ENCODE measurements around the gene ZNF366.
"Not testable (repeated sequence)": the region's sequence is repeated elsewhere in the genome, so short reads cannot be mapped to it uniquely, and the experiment has no call there.

The ZNF366 gene

DNA sequence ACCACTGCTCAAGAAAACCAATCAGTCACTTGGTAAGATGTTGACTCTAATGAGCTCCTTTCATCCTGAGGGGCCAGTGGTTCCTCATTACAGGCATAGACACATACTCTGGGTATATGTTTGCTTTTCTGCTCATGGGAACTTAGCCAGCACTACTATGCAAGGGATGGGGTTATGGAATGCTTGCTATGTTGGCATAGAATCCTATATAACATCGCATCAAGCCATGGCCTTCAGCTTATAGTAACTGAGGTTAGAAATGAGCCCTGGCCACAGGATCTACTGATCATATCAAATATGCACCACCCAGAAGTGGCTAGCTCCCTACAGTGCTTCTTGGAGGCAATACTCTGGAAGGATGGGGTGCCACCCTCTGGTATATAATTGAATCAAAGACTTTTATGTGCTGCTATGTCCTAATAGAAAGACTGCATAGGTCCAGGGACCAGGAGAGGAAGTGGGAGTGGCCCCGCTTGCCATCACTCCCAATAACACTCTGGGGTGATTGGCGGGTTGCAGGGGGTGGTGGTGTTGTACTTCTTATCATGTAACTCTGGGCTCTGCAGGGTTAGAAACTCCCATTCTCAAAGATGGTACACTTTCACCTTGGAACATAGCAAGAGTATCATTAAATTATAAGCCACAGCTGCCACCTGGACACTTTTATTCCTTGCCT, 70.3 kb downstream of the ZNF366 start:
- DNase-seq = no peak

DNA sequence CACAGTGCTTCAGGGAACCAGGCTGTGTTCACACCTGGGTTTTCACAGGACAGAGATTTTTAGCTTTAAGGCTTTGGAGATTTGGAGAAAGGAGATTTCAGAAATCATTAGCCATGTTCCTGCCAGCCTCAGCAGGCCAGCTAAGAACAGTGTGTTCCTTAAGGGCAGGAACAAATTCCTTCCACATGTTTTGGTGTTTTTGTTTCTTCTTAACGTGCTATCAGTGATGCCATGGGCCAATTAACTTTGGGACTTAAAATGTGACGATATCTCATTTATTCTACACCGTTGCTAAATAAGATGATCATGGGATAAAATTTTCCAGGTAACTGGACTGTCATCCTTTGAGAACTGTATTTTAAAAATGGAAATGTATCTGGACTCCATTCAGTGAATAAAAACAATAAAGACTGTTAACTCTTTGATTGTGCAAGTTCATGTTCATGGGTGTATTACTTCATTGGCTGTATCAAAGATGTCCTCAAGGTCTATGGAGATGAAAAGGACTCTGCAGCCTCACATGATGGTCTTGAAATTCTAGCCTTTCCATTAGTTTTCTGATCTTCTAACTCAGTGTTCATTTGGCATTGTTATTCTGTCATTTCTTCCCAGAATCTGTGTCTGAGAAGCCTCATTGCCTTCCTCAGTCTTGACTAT, 72.3 kb downstream of the ZNF366 start:
- DNase-seq = no peak

DNA sequence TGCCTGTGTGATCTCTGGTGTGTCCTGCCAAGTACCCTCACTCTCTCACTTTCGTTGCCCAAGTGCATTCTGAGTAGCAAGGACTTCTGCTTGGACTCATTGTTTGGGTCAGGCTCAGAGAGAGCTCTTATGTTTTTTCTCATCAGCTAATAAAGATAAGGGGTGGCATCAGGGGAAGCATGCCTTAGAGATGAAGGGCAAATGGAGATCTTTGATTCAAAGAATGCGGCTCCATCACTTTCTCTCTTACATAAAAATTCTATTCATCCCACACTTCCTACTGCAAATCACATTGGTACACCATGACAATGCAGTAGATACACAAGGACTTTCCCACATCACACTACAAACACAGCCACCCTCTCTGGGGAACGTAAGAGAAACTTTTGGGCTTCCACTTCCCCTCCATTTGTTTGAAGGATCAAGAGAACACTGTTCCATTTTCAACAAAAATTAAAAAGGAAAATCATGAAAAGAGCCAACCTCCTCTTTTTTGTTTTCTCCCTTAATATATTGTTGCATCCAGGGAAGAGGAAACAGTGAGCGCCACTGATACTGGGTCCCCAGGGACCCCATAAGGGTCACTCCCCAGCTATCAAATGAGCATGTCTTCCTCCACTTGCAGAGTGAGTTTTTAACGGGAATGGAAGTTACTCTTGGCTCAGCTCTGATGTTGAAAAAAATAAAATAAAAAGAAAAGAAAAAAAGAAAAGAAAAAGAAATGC, 73.0 kb downstream of the ZNF366 start:
- no peak for DNase-seq

DNA sequence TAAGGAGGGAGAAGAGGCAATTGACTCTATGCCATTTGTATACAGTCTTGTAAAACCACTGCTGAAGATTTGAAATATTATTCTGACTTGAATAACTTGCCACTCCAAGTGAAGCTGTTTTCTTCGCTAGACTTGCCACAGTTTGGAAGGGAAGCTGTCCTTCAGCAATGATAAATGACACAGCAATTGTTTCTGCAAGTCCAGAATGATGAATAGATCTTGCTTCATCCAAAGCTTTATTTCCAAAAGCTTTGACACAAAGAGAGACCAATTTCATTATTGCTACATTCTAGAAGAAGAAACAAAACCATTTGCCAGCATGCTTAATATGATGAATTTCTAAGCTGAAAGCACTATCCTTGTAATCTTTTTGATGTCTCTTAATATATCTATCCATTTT, 73.7 kb downstream of the ZNF366 start:
- DNase-seq = no peak

DNA sequence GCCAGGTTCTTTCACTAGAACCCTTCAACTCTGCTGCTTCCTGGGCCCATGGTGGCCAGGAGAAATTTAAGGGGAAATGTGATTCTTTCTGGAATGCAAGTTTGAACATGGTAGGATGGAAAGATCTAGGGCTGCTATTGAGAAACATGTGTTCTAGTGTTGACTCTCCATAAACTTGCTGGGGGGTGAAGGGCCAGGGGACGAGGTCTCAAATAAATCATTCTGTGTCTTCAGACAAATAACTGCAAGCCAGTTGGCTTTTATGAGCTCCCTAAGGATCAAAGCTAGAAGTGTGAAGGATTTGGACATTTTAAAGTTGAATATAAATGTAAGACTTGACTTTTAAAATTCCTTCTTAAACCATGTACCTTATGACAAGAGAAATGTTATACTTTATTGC, 78.5 kb downstream of the ZNF366 start:
- DNase-seq = no peak

DNA sequence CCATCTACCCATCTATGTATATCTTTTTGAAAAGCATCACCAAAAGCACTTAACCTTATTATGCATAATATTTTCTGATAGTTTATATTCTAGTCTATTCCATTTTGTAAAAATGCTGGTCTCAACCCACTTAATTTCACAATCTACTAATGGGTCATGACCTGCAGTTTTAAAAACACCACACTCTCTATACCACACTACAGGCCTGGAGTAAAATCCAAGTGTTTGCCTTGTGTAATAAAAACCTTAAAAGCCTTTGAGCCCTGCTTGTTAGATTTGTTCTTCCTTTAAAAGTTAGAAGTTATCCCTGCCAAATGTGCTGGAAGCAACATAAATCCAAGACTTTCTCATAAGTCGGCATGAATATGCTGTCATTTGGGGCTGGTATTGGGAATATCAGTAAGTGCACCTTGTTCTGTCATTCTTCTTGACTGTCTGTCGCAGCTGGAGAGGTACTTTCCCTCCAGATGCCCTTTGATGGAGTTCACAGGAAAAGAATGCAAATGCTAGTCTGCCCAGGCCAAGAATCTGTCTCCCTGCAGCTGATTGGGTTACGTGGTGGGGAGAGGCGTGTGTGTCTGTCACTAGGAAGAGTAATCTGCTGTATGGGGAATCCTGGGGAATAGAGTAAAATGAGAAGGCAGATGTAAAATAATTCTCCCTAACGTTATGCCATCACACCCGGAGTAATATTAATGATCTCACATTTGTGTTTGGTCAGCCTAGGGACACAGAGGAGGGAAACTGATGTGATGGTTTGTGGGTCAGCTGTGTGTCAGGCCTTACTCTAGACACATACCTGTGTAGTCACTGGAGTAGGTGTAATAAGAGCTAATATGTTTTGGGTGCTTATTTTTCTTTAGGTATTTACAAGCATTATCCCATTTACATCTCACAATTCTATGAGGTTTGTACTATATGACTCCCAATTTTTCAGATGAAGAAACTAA, 79.4 kb downstream of the ZNF366 start:
- DNase-seq = no peak

DNA sequence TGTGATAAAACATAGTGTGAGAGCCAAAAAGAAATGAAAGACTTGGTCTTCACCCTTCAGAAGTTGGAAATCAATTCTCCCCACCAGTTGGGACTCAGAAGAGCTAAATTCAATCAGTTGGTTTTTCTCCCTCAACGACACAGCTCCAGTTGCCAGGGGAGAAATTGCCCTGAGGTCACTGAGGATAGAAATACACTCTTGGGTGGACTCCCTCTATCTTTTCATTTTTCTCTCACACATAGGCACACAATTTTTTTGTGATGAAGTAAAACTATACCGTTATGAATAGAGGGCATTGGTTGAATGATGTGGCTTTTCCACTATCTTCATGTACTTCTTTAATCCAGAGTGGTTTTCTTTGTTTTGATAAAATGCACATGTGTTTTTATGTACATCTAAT, 80.2 kb downstream of the ZNF366 start:
- no peak for DNase-seq

DNA sequence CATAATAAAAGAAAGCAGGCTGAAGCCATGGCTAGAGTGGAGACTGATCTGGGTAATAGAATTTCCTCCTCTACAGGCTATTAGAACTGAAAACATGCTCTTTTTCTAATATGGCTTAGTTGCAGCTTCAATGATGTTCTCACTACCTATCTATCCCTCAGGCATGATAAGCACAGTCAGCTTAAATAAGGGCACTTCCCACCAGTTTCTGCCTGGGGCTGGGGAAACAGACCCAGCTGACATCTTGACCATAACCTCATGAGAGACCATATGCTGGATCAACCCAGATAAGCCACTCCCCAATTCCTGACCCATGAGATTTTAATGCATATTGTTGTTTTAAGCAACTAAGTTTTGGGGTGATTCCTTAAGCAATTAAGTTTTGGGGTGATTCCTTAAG, 81.2 kb downstream of the ZNF366 start:
- no peak for DNase-seq

DNA sequence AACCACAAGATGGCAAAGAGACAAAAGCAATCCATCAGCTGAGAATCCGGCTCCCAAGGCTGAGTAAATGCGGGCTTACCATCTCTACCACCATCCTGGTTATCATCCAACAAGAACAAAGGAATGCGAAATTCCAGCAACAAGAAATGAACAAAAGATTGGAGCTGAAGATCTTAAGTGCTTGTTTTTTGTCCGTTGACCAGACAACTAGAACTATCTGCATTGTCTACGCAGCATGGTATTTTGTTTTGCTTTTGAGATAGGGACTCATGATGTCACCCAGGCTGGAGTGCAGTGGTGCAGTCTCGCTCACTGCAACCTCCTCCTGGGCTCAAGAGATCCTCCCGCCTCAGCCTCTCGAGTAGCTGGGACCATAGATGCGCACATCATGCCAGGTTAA, 88.9 kb downstream of the ZNF366 start:
- no peak for DNase-seq

DNA sequence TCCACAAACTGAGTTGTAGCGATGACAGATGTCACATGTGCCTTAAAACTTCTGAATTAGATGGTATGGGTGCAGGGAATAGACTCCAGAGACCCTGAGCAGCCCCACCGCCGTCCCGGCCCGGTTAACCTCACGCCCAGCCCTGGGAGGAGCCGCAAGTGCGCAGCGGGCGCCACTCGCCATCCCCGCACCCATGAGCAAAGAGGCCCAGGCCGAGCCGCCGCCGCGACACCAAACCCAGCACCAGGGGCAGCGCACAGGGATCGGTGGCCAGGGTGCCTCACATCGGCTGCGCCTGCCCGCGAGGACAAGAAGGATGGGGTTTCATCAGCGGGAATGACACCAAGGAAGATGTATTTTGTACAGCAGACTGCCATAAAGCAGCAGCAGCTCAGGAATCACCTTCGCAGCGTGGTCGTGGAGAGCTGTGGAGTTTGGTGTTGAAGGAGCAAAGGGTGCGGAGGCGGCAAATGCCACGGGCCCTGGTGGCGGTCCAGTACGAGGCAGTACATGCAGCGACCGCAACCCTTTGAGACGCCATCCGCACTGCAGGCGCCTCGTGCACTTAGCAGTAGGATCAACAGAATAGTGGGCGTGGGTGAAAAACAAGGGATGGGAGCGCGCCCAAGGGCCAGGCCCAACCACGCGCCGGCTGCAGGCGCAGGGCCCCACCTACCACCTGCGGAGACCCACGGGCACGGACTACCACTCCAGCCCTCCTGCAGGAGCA, 89.7 kb downstream of the ZNF366 start:
- no peak for DNase-seq

DNA sequence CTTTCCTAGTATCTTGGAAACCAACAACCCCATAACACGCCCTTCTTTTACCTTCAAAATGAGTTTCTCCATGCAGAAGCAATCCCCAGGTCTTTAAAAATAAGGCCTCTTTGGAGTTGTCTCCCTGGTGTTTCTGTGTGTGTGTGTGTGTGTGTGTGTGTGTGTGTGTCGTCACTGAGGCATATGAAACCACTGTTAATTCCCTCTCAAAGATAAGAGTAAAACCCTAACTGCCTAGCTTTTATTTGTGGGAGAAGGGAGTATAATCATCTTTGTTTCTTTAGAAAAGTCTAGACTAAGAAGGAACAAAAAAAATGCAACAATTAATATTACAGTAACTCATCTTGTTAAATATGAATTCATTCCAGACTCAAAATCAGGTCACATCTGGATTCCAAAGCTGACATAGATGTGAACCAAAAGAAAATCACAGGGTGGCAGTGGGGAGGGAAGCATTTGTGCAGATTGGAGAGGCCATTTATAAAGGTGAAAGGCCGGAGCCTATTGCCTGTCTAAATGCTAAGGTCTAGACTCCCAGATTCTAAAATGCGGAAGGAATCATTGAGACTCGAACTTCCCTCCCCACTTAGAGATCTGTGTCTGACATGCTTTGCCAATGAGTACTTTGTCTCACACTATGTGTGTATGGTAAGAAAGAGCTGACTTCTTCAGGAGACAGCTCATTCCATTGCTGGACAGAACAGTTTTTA, 91.4 kb downstream of the ZNF366 start:
- no peak for DNase-seq

DNA sequence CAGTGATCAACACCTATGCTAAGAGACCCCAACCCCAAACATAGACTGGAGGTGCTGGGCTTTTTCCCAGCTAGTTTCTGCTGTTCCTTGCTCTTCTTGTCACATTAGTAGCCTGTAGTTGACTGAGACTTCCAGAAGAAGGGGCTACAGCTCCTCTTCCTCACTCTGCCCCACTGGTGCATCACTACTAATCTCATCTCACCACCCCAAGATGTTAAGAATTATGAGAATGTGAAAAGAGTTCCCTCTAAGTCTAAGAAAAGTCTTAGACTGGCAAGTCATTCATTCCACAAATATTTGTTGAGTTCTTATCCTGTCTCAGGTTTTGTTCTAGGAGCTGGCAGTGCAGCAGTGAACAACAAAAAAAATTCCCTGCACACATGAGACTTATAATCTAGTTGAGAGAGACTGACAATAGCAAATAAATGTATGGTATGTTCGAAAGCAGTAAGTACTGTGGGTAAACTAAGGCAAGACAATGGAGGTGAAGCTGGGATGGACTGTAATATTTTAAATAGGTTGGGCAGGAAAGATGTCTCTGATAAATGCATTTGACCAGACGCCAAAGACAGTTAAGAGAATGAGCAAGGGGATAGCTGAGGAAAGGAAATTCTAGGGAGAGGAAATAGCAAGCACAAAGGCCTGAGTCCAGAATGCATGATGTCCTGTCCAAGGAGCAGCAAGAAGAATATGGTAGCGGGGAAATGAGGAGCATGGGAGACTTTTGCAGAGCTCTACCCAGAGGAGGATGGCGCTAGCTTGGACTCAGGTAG, 94.7 kb downstream of the ZNF366 start:
- no peak for DNase-seq

DNA sequence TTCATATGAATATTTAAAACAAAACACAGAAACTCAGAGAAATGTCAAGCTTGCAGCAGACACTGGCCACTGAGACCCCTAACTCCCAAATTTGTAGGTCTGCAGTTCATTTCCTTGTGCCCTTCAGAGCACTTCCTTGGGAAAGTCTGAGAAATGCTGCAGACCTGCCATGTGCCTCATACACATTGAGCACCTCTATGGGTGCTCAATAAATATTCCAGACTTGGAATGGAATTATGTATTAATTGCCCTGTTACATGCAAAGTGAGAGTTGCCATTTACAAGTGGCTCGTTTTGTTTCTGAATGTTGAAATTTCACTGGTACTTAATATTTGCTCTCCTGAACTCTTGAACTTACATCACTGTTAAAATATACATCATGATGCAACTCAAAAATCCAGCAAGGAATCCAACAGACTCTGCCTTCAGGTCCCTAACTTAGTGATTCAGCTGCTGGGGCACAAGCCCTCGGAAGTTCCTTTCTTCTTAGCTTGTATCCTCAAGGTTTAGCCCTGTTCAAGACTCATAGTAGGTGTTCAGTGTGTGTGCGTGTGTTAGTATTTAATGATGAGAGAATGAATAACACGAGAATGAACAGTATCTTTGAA, 96.4 kb downstream of the ZNF366 start:
- DNase-seq = no peak

DNA sequence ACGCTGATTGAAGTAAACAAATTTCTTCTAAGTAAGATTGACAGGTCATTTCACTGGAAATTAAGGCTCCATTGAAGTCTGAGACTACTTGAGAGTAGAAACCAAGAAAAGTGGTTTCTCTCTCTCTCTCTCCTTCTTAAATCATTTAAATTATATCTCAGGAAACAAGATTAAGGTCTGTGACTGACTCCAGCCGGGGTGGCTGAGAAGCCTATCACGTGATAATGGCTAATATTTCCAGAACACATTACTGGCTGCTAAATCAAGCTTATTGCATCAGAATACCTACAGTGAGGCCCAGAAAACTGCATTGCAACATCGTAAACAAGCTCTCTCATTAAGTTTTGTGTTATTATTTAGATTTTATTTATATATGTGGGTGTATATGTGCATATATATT, 98.6 kb downstream of the ZNF366 start:
- no peak for DNase-seq

DNA sequence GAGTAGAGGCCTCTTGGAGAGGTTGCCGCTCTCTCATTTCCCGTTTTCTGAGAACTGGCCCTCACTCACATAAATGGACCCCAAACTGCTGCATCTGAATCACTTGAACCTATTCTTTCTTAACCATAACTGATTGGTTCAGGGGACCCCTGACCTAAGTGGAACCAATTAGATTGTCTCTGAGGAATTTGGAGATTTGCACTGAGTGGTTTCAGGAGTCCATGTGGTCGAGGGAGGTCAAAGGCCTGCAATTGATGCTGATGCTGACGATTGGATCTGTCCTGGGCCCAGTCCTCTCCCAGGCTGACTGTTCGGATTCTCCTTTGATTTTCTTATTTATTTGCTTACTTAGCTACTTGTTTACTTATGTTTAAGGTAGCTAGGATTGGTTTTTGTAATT, 99.1 kb downstream of the ZNF366 start:
- DNase-seq = no peak

DNA sequence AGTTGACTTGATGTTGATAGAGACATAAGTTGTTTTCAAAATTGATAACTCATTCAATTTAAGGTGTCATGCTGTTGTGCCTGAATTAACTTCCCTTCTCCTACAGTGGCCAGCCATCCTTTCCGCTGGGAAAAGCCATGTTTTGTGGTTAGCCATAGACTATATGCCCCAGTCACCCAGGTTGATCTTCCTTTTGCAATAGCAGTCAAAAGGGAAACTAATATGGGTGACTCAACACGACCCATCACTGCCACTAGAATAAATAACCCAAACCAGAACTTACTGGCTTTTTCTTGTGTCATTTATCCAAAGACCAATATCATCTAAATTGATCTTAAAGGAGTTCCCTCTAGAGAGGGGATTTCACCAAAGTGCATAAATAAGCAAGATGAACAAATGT, 99.7 kb downstream of the ZNF366 start:
- DNase-seq = no peak

DNA sequence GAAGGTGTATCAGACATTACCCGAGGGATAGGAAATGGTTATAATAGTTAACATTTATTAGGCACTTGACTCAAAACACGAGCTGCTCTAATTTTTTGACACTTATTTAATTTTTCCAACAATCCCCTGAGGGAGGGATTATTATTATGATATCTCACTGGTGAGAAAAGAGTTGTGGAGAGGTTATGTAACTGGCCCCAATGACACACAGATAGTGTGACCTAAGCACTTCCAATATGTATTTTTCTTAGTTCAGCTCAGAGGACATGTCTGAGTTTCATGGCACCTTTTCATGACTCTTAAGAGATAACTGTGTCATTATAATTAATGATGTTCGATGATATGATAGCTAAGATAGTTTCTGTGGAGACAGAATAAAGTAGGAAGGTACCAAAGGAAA, 100.1 kb downstream of the ZNF366 start:
- DNase-seq = no peak

DNA sequence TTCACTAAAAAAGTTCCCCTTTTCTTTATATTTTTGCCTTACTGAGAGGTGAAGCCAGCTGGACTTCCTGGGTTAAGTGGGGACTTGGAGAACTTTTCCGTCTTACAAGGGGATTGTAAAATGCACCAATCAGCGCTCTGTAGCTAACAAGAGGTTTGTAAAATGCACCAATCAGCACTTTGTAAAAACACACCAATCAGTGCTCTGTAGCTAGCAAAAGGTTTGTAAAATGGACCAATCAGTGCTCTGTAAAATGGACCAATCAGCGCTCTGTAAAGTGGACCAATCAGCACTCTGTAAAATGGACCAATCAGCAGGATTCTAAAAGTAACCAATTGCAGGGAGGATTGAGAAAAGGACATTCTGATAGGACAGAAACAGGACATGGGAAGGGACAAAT, 102.4 kb downstream of the ZNF366 start:
- DNase-seq = not testable (repeated sequence)

DNA sequence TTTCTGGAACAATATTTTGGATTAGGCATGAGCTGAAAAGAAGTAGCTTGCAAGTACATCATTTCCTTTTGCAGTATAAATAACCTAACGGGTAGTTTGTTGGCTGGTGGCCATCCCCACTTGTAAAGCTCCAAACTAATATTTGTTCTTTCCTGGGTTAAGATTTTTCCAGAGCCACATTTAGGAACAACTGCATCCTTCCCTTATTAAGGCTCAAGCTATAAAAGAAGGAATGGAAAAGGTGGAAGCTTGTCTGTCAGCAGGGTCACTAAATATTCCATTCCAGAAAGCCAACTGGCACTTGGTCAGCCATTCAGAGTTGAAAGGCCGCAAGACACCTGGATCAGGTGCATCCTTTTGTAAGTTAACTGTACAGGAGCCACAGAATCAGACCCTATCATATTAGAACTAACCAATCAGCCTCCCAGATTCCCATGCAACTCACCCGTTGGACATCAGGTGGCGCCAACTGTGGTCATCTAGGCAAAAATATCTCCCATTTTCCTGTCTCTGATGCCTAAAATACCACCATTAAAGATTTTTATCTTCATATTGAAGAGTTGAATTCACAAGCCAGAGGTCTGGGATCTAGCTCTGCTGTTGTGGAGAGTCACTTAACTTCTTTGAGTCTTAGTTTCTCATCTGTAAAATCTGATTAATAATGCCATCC, 104.1 kb downstream of the ZNF366 start:
- DNase-seq = no peak

DNA sequence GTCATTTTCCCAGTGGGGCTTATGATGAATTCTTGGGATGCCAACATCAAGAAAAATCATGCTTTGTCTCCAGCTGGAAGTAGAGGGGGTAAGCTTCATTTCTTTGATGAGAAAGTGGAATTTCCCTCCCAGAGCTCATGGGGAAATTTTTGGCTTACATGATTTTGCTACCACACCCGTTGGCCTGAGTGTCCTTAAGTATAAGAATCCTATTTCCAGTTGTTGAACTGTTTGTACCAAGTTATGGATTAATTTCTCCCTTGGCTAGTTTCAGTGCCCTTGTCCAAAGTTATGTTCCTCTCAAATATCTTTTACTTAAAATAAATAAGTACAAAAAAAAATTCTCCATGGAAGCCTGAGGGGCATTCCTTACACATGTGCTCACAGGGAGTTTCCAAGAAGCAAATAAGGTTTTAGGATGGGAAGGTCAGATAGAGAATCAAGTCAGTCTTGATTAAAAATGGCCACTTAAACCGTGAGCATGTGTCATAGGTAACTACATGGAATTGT, 104.8 kb downstream of the ZNF366 start:
- DNase-seq = no peak
